Pancreas (tissue), 10 donors: ENCODE results near the gene ZNF727. TPM values are rescaled to one million over a fixed set of nuclear protein-coding genes. Genes with fewer than 3 reads are reported as not detected.
A peak's percentile ranks its signal among the peaks of the same experiment; 100 is the strongest.
"Not testable (repeated sequence)": the region's sequence is repeated elsewhere in the genome, so short reads cannot be mapped to it uniquely, and the experiment has no call there.

Experiments used
- ATAC-seq, 4 donors: fragments of 200-7000 bp; cut with Tn5 transposase; one replicate each; pipeline versions ENCODE4 v1.8.0 to v1.9.1; 2020; ENCODE audit warnings: mild to moderate bottlenecking in 4 of 4, moderate library complexity in 4 of 4
- DNase-seq, 6 donors: peaks; one replicate each; pipeline ENCODE4 v3.0.0-alpha.2; 2020
- FAIRE-seq: peaks from 2 replicates; lab custom pipeline; 2012; peaks lifted over from hg19 to GRCh38; lab: Jason Lieb, UNC
- H3K27ac ChIP-seq, 4 donors: fragments of 200-600 bp; sonication (generic); 1 replicate in 3 of 4; 2 replicates in 1 of 4; pipeline versions ENCODE4 v1.5.0 to v1.8.0; 2020
- H3K27me3 ChIP-seq, 4 donors: fragments of 200-600 bp; one replicate each; pipeline ENCODE4 v1.8.0; 2021
- H3K36me3 ChIP-seq, 3 donors: fragments of 200-600 bp; sonication (generic) in 1 of 3; one replicate each; pipeline versions ENCODE4 v1.5.0 to v1.8.0; 2020 to 2021
- H3K4me1 ChIP-seq, 3 donors: fragments of 200-600 bp; one replicate each; pipeline ENCODE4 v1.8.0; 2021
- H3K4me3 ChIP-seq, 4 donors: fragments of 200-600 bp; sonication (generic) in 2 of 4; one replicate each; pipeline versions ENCODE4 v1.5.0 to v1.8.0; 2020 to 2021
- H3K9me3 ChIP-seq, 4 donors: fragments of 200-600 bp; one replicate each; pipeline ENCODE4 v1.8.0; 2021
- CTCF ChIP-seq, 4 donors: fragments of 200-600 bp; sonication (generic) in 3 of 4; IDR thresholded peaks; one replicate each; pipeline versions ENCODE4 v1.5.0 to v1.8.0; 2021; ENCODE audit warnings: antibody characterized with exemption in 4 of 4
- WGBS, 2 donors: extraction: QIAGEN DNeasy Blood & Tissue Kit; methylation state at CpG; one replicate each; pipeline ENCODE4 v1.1.7; 2013; 5-methylcytosine and 5-hydroxymethylcytosine counted together
- intact Hi-C, 3 donors: fragments of 100-400 bp; cut with DNase I; formaldehyde crosslinking; loops; one replicate each; pipeline versions ENCODE4 v1.11.1 to v1.14.2; 2022
- polyA plus RNA-seq, 2 donors: library from polyadenylated mRNA; stranded (reverse); fragments of 200-250 nt; gene quantifications; one replicate each; pipeline ENCODE4 v1.2.3, GENCODE V29; 2013
- total RNA-seq, 6 donors: library from RNA; stranded (reverse); fragmentation: NEBNext Ultra II Directional in 4 of 6; extraction: Animal tissue kit (Norgen Biotek cat#: 25700) in 4 of 6; gene quantifications; one replicate each; pipeline versions ENCODE4 v1.2.1 to v1.2.4, GENCODE V29; 2021 to 2023
- donor health status: healthy with polysubstance abuse.
- donor health status: DM: no; HTN: no; CAD: no; lungs with moderate emphysema.
- donor health status: DM: no; HTN: no; CAD: no.
- donor health status: control.
- donor health status: control.
- donor health status: Bipolar disorder and iron deficiency.
- donor health status: DM: yes; HTN: yes; CAD: no.
- donor health status: DM: no; HTN: no; CAD: no.
- donor health status: DM: no; HTN: no; CAD: no.
- donor health status: DM: yes; HTN: yes; CAD: no.

ZNF727 gene
- total and polyA plus RNA-seq, 8 donors: 0.34 to 5.0 (median 1.7) TPM

- ATAC-seq (peak; percentile 9 to 22 (median 18)), FAIRE-seq (no peak), DNase-seq (no peak)
- H3K4me1 ChIP-seq: no peaks in the 10 kb centered on the region
- 9 to 12% methylated on average over 12 of the region's 12 CpGs for WGBS, 2 donors
- no peak for TF ChIP-seq CTCF (IDR thresholded peaks at IDR 0.05)
- H3K4me3 ChIP-seq: peak overlapping the region; percentile 29 to 51 (median 40)
- intact Hi-C loops: no loop called here
- H3K9me3 ChIP-seq: no peaks in the 10 kb centered on the region
- no peaks in the 10 kb centered on the region for H3K36me3 ChIP-seq
- H3K27ac ChIP-seq: peak overlapping the region in 3 of 4 donors; percentile 41 to 79 (median 46)
- no peaks in the 10 kb centered on the region for H3K27me3 ChIP-seq
Observed at GRCh38 chr7:64046041-64046389, 781 bp downstream of the ZNF727 start.

- DNase-seq, intact Hi-C loops, ATAC-seq, H3K27ac ChIP-seq, FAIRE-seq, H3K4me3 ChIP-seq, H3K4me1 ChIP-seq, H3K27me3 ChIP-seq, H3K36me3 ChIP-seq: not testable (repeated sequence)
- 62 to 74% methylated on average over 3 of the region's 3 CpGs for WGBS, 2 donors
- H3K9me3 ChIP-seq: peaks cover 0 to 27% (median 6%) of the 10 kb centered on the region in 4 donors
Observed at GRCh38 chr7:64077837-64078698, 32.8 kb downstream of the ZNF727 start.

GRCh38 chr7:64078699-64078994, 33.4 kb downstream of the ZNF727 start:
- FAIRE-seq (no peak), ATAC-seq (no peak), DNase-seq (no peak)
- H3K4me1 ChIP-seq: no peaks in the 10 kb centered on the region
- intact Hi-C loops: no loop called here
- H3K4me3 ChIP-seq: no peak overlapping the region
- H3K36me3 ChIP-seq: no peaks in the 10 kb centered on the region
- no peak overlapping the region for H3K27ac ChIP-seq
- peaks cover 0 to 27% (median 6%) of the 10 kb centered on the region in 4 donors for H3K9me3 ChIP-seq
- 75 to 92% methylated on average over 2 of the region's 2 CpGs for WGBS, 2 donors
- no peaks in the 10 kb centered on the region for H3K27me3 ChIP-seq
- no peak for TF ChIP-seq CTCF (IDR thresholded peaks at IDR 0.05)

- no peak overlapping the region for H3K4me3 ChIP-seq
- H3K4me1 ChIP-seq: no peaks in the 10 kb centered on the region
- no peaks in the 10 kb centered on the region for H3K27me3 ChIP-seq
- no peak for FAIRE-seq
- intact Hi-C loops: no loop called here
- ATAC-seq: no peak
- H3K9me3 ChIP-seq: peaks cover 0 to 7% (median 0%) of the 10 kb centered on the region in 4 donors
- no peak for TF ChIP-seq CTCF (IDR thresholded peaks at IDR 0.05)
- no peak for DNase-seq
- 43 to 75% methylated on average over 3 of the region's 3 CpGs for WGBS, 2 donors
- H3K36me3 ChIP-seq: peaks cover 0 to 3% (median 0%) of the 10 kb centered on the region in 3 donors
- no peak overlapping the region for H3K27ac ChIP-seq
Observed at GRCh38 chr7:64087501-64087900, 42.3 kb downstream of the ZNF727 start.

GRCh38 chr7:64088863-64089262, 43.6 kb downstream of the ZNF727 start:
- H3K9me3 ChIP-seq, DNase-seq, H3K36me3 ChIP-seq, FAIRE-seq, intact Hi-C loops, H3K4me3 ChIP-seq, ATAC-seq, H3K27me3 ChIP-seq, H3K27ac ChIP-seq, H3K4me1 ChIP-seq: not testable (repeated sequence)
- 55 to 76% methylated on average over 5 of the region's 5 CpGs for WGBS, 2 donors

Other genes starting within 250 kb of the ZNF727 start
- not detected for gene ZNF722, start 46.6 kb upstream of the ZNF727 start, total RNA-seq
- gene ZNF722, start 46.6 kb upstream of the ZNF727 start, polyA plus RNA-seq: not detected
- gene ZNF735, start 161.8 kb downstream of the ZNF727 start, total RNA-seq: not detected
- not detected for gene ZNF735, start 161.8 kb downstream of the ZNF727 start, polyA plus RNA-seq
- gene ZNF679, start 183.0 kb downstream of the ZNF727 start, total RNA-seq: not detected
- gene ZNF679, start 183.0 kb downstream of the ZNF727 start, polyA plus RNA-seq: not detected